Kidney (tissue), 14 donors: ENCODE results near the gene C1orf141. TPM values are rescaled to one million over a fixed set of nuclear protein-coding genes. Genes with fewer than 3 reads are reported as not detected.

ENCODE experiments used
- DNase-seq, 5 donors: peaks; one replicate each; pipeline ENCODE4 v3.0.0-alpha.2; 2013 to 2020
- FAIRE-seq: peaks from 2 replicates; lab custom pipeline; 2012; peaks lifted over from hg19 to GRCh38; lab: Jason Lieb, UNC
- H3K27ac ChIP-seq, 2 donors: one replicate each; pipeline ENCODE4 v1.7.0; 2013; ENCODE audit warnings: low read depth in 2 of 2, low read length in 2 of 2, inconsistent platforms in 1 of 2
- H3K27me3 ChIP-seq: one replicate; pipeline ENCODE4 v1.7.1; 2013; ENCODE audit warnings: low read length, inconsistent platforms; ENCODE audit not compliant: control insufficient read depth, insufficient read depth
- H3K36me3 ChIP-seq, 3 donors: one replicate each; pipeline versions ENCODE4 v1.7.0 to v1.7.1; 2013; ENCODE audit warnings: low read length in 3 of 3, control low read depth in 1 of 3, inconsistent platforms in 1 of 3; ENCODE audit not compliant: insufficient read depth in 3 of 3, control insufficient read depth in 2 of 3
- H3K4me1 ChIP-seq, 3 donors: one replicate each; pipeline versions ENCODE4 v1.7.0 to v1.7.1; 2013; ENCODE audit warnings: low read length in 3 of 3, inconsistent platforms in 1 of 3, low read depth in 1 of 3; ENCODE audit not compliant: control insufficient read depth in 2 of 3, insufficient read depth in 2 of 3
- H3K4me3 ChIP-seq, 3 donors: one replicate each; pipeline versions ENCODE4 v1.7.0 to v1.8.1; 2013; ENCODE audit warnings: low read length in 3 of 3, control low read depth in 1 of 3, inconsistent platforms in 1 of 3
- H3K9ac ChIP-seq, 3 donors: one replicate each; pipeline versions ENCODE4 v1.7.0 to v1.7.1; 2013; ENCODE audit warnings: low read length in 3 of 3, control low read depth in 1 of 3, inconsistent platforms in 1 of 3
- H3K9me3 ChIP-seq, 3 donors: one replicate each; pipeline versions ENCODE4 v1.7.0 to v1.7.1; 2013; ENCODE audit warnings: low read length in 3 of 3, control low read depth in 1 of 3, inconsistent platforms in 1 of 3; ENCODE audit not compliant: control insufficient read depth in 2 of 3, insufficient read depth in 1 of 3
- CTCF ChIP-seq: IDR thresholded peaks from 3 replicates; pipeline ENCODE4 v1.5.1; 2012; ENCODE audit warnings: mild to moderate bottlenecking, moderate library complexity, borderline replicate concordance; ENCODE audit not compliant: insufficient read depth; ENCODE audit errors: extremely low read depth
- intact Hi-C: fragments of 100-400 bp; cut with DNase I; formaldehyde crosslinking; loops from one replicate; pipeline ENCODE4 v1.11.1; 2022
- polyA plus RNA-seq: library from polyadenylated mRNA; stranded (reverse); fragments of 350-450 nt; fragmentation: Illumina TruSeq; extraction: RNeasy Lipid Tissue Mini Kit (QIAGEN cat#74804); gene quantifications from one replicate; pipeline ENCODE4 v1.2.3, GENCODE V29; 2014; ENCODE audit warnings: low read depth, low replicate concordance; ENCODE audit not compliant: insufficient read depth
- total RNA-seq: library from RNA; stranded (reverse); fragmentation: NEBNext Ultra II Directional; extraction: Animal tissue kit (Norgen Biotek cat#: 25700); gene quantifications from one replicate; pipeline ENCODE4 v1.2.1, GENCODE V29; 2021
- donor health status: control.
- donor health status: control.
- donor health status: control.
- donor health status: control.
- donor health status: control.
- donor health status: DM: yes; HTN: yes; CAD: no.
- donor health status: Normal renal cell carcinoma (clear cell type).

Gene C1orf141
- total and polyA plus RNA-seq, 2 donors from 2014 or later: not detected

DNA sequence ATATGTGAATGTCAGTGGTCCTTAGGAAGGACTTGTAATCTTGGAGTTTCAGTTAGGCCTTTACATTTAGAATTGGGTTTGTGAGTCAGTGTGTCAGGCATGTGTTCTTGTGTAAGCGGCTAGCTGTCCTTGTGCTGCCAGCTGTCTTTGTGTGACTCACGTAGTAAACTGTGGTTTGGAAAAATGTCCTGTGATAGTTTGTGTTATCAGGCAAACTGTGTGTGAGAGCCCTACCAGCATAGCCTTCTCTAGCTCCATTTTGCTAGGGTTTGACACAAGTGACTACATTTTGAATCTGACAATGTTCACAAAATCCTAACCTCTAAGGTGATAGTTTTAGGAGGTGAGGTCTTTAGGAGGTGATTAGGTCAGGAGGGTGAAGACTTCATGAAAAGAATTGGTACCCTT lies 74.0 kb downstream of the C1orf141 start:
- no peaks in the 10 kb centered on the region for H3K27me3 ChIP-seq
- no peaks in the 10 kb centered on the region for H3K9me3 ChIP-seq
- FAIRE-seq (no peak), DNase-seq (no peak)
- no peak overlapping the region for H3K9ac ChIP-seq
- H3K36me3 ChIP-seq: no peaks in the 10 kb centered on the region
- H3K27ac ChIP-seq: no peak overlapping the region
- H3K4me3 ChIP-seq: no peak overlapping the region
- no peak for TF ChIP-seq CTCF
- no peaks in the 10 kb centered on the region for H3K4me1 ChIP-seq
- intact Hi-C loops: no loop called here

GRCh38 chr1:67059346-67059745 lies 75.4 kb downstream of the C1orf141 start:
- H3K36me3 ChIP-seq: no peaks in the 10 kb centered on the region
- TF ChIP-seq CTCF: no peak
- DNase-seq (no peak), FAIRE-seq (no peak)
- H3K4me3 ChIP-seq: no peak overlapping the region
- H3K9me3 ChIP-seq: no peaks in the 10 kb centered on the region
- no peaks in the 10 kb centered on the region for H3K27me3 ChIP-seq
- H3K27ac ChIP-seq: no peak overlapping the region
- intact Hi-C loops: no loop called here
- no peak overlapping the region for H3K9ac ChIP-seq
- H3K4me1 ChIP-seq: no peaks in the 10 kb centered on the region

- no peak overlapping the region for H3K9ac ChIP-seq
- no peaks in the 10 kb centered on the region for H3K9me3 ChIP-seq
- H3K4me3 ChIP-seq: no peak overlapping the region
- H3K4me1 ChIP-seq: no peaks in the 10 kb centered on the region
- no peaks in the 10 kb centered on the region for H3K27me3 ChIP-seq
- no peak for TF ChIP-seq CTCF
- H3K27ac ChIP-seq: no peak overlapping the region
- intact Hi-C loops: no loop called here
- DNase-seq (no peak), FAIRE-seq (no peak)
- H3K36me3 ChIP-seq: no peaks in the 10 kb centered on the region
Measured at GRCh38 chr1:67058761-67059160, 76.0 kb downstream of the C1orf141 start.

DNA sequence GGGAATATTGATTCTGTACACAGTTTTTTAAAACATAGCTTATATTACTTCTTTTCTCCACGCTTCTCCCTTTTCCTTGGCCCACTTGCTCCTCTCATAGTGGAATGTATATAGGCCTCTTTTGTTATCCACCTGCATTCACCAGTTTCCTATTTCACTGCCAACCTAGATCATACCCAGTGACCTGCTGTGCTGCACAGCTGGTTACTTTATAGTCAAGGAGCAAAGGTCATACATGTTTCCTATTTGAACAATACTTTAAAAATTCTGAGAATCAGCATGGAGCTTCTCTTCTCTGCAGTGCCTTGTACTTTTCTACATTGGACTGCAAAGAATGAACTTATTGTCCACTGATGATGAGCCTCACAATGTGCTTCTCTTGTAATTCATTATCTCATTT lies 76.5 kb downstream of the C1orf141 start:
- H3K9ac ChIP-seq: no peak overlapping the region
- H3K9me3 ChIP-seq: no peaks in the 10 kb centered on the region
- DNase-seq (no peak), FAIRE-seq (no peak)
- H3K4me3 ChIP-seq: no peak overlapping the region
- H3K27me3 ChIP-seq: no peaks in the 10 kb centered on the region
- H3K36me3 ChIP-seq: no peaks in the 10 kb centered on the region
- no peak overlapping the region for H3K27ac ChIP-seq
- intact Hi-C loops: no loop called here
- TF ChIP-seq CTCF: no peak
- H3K4me1 ChIP-seq: no peaks in the 10 kb centered on the region
